HL-60 (cell line): Measurements from ENCODE around the gene CNN1.
"Not testable (repeated sequence)": the region's sequence is repeated elsewhere in the genome, so short reads cannot be mapped to it uniquely, and the experiment has no call there.

Experiments
- GABPA ChIP-seq: IDR thresholded peaks from 2 replicates; pipeline ENCODE4 v1.6.1; 2012; ENCODE audit warnings: low read depth
- TF ChIP-seq, protein P1 (sequence below): IDR thresholded peaks from one replicate; pipeline ENCODE4 v1.5.1; 2011; ENCODE audit warnings: low read length, control low read depth, inconsistent platforms; ENCODE audit not compliant: insufficient read depth
- TF ChIP-seq, protein P2 (sequence below): IDR thresholded peaks from 2 replicates; pipeline ENCODE4 v1.6.1; 2012; ENCODE audit warnings: low read depth; ENCODE audit not compliant: insufficient replicate concordance

DNA sequence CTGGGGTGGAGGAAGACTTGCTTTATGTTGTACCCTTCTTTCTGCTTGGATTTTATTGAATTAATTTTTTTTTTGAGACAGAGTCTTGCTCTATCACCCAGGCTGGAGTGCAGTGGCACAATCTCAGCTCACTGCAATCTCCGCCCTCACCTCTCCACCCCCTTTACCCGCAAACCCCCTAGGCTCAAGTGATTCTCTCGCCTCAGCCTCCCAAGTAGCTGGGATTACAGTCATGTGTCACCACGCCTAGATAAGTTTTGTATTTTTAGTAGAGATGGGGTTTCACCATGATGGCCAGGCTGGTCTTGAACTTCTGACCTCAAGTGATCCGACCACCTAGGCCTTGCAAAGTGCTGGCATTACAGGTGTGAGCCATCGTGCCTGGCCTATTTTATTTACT, 34.7 kb downstream of the CNN1 start:
- TF ChIP-seq, protein P1, sequence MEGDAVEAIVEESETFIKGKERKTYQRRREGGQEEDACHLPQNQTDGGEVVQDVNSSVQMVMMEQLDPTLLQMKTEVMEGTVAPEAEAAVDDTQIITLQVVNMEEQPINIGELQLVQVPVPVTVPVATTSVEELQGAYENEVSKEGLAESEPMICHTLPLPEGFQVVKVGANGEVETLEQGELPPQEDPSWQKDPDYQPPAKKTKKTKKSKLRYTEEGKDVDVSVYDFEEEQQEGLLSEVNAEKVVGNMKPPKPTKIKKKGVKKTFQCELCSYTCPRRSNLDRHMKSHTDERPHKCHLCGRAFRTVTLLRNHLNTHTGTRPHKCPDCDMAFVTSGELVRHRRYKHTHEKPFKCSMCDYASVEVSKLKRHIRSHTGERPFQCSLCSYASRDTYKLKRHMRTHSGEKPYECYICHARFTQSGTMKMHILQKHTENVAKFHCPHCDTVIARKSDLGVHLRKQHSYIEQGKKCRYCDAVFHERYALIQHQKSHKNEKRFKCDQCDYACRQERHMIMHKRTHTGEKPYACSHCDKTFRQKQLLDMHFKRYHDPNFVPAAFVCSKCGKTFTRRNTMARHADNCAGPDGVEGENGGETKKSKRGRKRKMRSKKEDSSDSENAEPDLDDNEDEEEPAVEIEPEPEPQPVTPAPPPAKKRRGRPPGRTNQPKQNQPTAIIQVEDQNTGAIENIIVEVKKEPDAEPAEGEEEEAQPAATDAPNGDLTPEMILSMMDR = not testable (repeated sequence)
- not testable (repeated sequence) for TF ChIP-seq GABPA
- TF ChIP-seq, protein P2, sequence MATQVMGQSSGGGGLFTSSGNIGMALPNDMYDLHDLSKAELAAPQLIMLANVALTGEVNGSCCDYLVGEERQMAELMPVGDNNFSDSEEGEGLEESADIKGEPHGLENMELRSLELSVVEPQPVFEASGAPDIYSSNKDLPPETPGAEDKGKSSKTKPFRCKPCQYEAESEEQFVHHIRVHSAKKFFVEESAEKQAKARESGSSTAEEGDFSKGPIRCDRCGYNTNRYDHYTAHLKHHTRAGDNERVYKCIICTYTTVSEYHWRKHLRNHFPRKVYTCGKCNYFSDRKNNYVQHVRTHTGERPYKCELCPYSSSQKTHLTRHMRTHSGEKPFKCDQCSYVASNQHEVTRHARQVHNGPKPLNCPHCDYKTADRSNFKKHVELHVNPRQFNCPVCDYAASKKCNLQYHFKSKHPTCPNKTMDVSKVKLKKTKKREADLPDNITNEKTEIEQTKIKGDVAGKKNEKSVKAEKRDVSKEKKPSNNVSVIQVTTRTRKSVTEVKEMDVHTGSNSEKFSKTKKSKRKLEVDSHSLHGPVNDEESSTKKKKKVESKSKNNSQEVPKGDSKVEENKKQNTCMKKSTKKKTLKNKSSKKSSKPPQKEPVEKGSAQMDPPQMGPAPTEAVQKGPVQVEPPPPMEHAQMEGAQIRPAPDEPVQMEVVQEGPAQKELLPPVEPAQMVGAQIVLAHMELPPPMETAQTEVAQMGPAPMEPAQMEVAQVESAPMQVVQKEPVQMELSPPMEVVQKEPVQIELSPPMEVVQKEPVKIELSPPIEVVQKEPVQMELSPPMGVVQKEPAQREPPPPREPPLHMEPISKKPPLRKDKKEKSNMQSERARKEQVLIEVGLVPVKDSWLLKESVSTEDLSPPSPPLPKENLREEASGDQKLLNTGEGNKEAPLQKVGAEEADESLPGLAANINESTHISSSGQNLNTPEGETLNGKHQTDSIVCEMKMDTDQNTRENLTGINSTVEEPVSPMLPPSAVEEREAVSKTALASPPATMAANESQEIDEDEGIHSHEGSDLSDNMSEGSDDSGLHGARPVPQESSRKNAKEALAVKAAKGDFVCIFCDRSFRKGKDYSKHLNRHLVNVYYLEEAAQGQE = not testable (repeated sequence)
